Astrocyte (in vitro differentiated cells and primary cell): Measurements from ENCODE around the gene ZFR2. TPM values are rescaled to one million over a fixed set of nuclear protein-coding genes. Genes with fewer than 3 reads are reported as not detected.

ENCODE experiments used
- DNase-seq: peaks from one replicate; pipeline ENCODE4 v3.0.0-alpha.2; 2010; ENCODE audit warnings: low read depth
- FAIRE-seq: peaks from 2 replicates; lab custom pipeline; 2011; peaks lifted over from hg19 to GRCh38; lab: Jason Lieb, UNC
- H2AFZ ChIP-seq: 2 replicates; pipeline ENCODE4 v1.6.0; 2012; ENCODE audit warnings: low read depth, low read length, inconsistent platforms
- H3K27ac ChIP-seq: 2 replicates; pipeline ENCODE4 v1.5.1; 2011; ENCODE audit warnings: low read depth, low read length, inconsistent platforms
- H3K27me3 ChIP-seq: 2 replicates; pipeline ENCODE4 v1.6.0; 2011; ENCODE audit warnings: low read length, inconsistent platforms; ENCODE audit not compliant: insufficient read depth
- H3K36me3 ChIP-seq: 2 replicates; pipeline ENCODE4 v1.5.1; 2011; ENCODE audit warnings: low read length, inconsistent platforms; ENCODE audit not compliant: insufficient read depth
- H3K4me1 ChIP-seq: 2 replicates; pipeline ENCODE4 v1.5.1; 2011; ENCODE audit warnings: low read length, inconsistent platforms; ENCODE audit not compliant: insufficient read depth
- H3K4me2 ChIP-seq: 2 replicates; pipeline ENCODE4 v1.6.0; 2012; ENCODE audit warnings: low read length, inconsistent platforms
- H3K4me3 ChIP-seq: 2 replicates; pipeline ENCODE4 v1.5.1; 2011; ENCODE audit warnings: low read depth, mild to moderate bottlenecking, low read length, inconsistent platforms; ENCODE audit not compliant: insufficient read depth
- H3K79me2 ChIP-seq: 2 replicates; pipeline ENCODE4 v1.6.0; 2012; ENCODE audit warnings: mild to moderate bottlenecking, low read length, inconsistent platforms; ENCODE audit not compliant: insufficient read depth
- H3K9ac ChIP-seq: 2 replicates; pipeline ENCODE4 v1.6.0; 2012; ENCODE audit warnings: mild to moderate bottlenecking, low read length, inconsistent platforms
- H3K9me3 ChIP-seq: 2 replicates; pipeline ENCODE4 v1.5.1; 2012; ENCODE audit warnings: low read depth, mild to moderate bottlenecking, low read length, inconsistent platforms; ENCODE audit not compliant: insufficient read depth
- H4K20me1 ChIP-seq: 2 replicates; pipeline ENCODE4 v1.6.0; 2012; ENCODE audit warnings: low read length, inconsistent platforms; ENCODE audit not compliant: insufficient read depth
- H3K27ac Mint-ChIP-seq: one replicate; pipeline ENCODE4 v1.8.0; 2021; ENCODE audit warnings: mild to moderate bottlenecking, mixed read lengths; ENCODE audit not compliant: unreplicated experiment
- H3K27me3 Mint-ChIP-seq: one replicate; pipeline ENCODE4 v1.8.0; 2021; ENCODE audit warnings: low read depth, mixed read lengths; ENCODE audit not compliant: unreplicated experiment
- H3K36me3 Mint-ChIP-seq: one replicate; pipeline ENCODE4 v1.8.0; 2021; ENCODE audit warnings: low read depth, mixed read lengths; ENCODE audit not compliant: unreplicated experiment
- H3K4me1 Mint-ChIP-seq: one replicate; pipeline ENCODE4 v1.8.0; 2021; ENCODE audit warnings: low read depth, mixed read lengths; ENCODE audit not compliant: unreplicated experiment
- H3K4me3 Mint-ChIP-seq: one replicate; pipeline ENCODE4 v1.8.0; 2021; ENCODE audit warnings: mild to moderate bottlenecking, moderate library complexity, mixed read lengths; ENCODE audit not compliant: unreplicated experiment
- H3K9me3 Mint-ChIP-seq: one replicate; pipeline ENCODE4 v1.8.0; 2021; ENCODE audit warnings: mild to moderate bottlenecking, mixed read lengths; ENCODE audit not compliant: unreplicated experiment
- EZH2 ChIP-seq: IDR thresholded peaks from 2 replicates; pipeline ENCODE4 v1.6.1; 2012; ENCODE audit warnings: mild to moderate bottlenecking, low read length, inconsistent platforms; ENCODE audit not compliant: insufficient read depth
- total RNA-seq: library from RNA; stranded (reverse); gene quantifications from 2 replicates; pipeline ENCODE4 v1.2.1, GENCODE V29; 2021
- TF ChIP-seq, protein P1 (sequence below): IDR thresholded peaks from 2 replicates; pipeline ENCODE4 v1.5.1; 2011; ENCODE audit warnings: low read depth, mild to moderate bottlenecking, inconsistent platforms, low read length, moderate library complexity; ENCODE audit not compliant: insufficient read depth

ZFR2 gene
- total RNA-seq, 1 donor from 2014 or later: 2.0 TPM

DNA sequence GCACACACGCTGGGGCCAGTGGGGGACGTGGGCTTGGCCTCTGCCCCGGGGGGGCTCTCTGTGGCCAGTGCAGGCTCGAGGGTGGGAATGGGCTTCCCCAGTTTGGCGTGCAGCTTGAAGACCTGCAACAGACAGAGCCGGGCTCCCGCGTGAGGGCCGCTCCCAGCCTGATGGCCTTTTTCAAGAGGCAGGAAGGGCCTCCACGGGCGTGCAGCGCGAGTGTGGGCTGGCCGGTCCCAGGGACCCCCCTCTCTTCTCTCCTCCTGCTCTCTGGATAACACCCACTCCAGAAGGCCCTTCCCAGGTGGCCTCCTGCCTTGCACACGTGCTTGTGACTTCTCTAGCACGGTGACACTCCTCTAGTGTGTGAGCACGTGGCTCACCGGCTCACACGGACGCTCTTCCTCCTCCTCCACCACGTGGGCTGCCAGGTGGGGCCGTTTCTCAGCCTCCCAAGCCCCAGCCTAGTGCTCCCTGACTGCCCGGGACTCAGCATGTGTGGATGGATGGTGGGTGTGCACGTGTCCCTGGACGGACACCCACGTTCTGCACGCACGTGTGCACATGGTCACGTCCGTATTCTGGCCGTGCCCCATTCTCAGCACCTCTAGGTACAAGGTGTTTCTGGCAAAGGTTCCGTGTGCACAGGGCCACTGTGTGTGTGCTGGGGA, 43.4 kb downstream of the ZFR2 start:
- Histone ChIP-seq H3K27me3 (peaks cover 6% of the 10 kb centered on the region), H3K9me3 (no peaks in the 10 kb centered on the region), H3K27ac (no peak overlapping the region), H2AFZ (no peak overlapping the region), H3K4me3 (no peak overlapping the region), H3K79me2 (no peaks in the 10 kb centered on the region), H3K36me3 (no peaks in the 10 kb centered on the region), H4K20me1 (no peaks in the 10 kb centered on the region), H3K4me1 (no peaks in the 10 kb centered on the region), H3K9ac (no peak overlapping the region), H3K4me2 (no peak overlapping the region)
- H3K4me1 Mint-ChIP-seq: no peaks in the 10 kb centered on the region
- H3K9me3 Mint-ChIP-seq: no peaks in the 10 kb centered on the region
- H3K27ac Mint-ChIP-seq: no peak overlapping the region
- H3K27me3 Mint-ChIP-seq: peaks cover 33% of the 10 kb centered on the region
- FAIRE-seq (no peak), DNase-seq (no peak)
- no peak overlapping the region for H3K4me3 Mint-ChIP-seq
- TF ChIP-seq, protein P1, sequence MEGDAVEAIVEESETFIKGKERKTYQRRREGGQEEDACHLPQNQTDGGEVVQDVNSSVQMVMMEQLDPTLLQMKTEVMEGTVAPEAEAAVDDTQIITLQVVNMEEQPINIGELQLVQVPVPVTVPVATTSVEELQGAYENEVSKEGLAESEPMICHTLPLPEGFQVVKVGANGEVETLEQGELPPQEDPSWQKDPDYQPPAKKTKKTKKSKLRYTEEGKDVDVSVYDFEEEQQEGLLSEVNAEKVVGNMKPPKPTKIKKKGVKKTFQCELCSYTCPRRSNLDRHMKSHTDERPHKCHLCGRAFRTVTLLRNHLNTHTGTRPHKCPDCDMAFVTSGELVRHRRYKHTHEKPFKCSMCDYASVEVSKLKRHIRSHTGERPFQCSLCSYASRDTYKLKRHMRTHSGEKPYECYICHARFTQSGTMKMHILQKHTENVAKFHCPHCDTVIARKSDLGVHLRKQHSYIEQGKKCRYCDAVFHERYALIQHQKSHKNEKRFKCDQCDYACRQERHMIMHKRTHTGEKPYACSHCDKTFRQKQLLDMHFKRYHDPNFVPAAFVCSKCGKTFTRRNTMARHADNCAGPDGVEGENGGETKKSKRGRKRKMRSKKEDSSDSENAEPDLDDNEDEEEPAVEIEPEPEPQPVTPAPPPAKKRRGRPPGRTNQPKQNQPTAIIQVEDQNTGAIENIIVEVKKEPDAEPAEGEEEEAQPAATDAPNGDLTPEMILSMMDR: no peak
- TF ChIP-seq EZH2: no peak
- H3K36me3 Mint-ChIP-seq: peaks cover 2% of the 10 kb centered on the region

DNA sequence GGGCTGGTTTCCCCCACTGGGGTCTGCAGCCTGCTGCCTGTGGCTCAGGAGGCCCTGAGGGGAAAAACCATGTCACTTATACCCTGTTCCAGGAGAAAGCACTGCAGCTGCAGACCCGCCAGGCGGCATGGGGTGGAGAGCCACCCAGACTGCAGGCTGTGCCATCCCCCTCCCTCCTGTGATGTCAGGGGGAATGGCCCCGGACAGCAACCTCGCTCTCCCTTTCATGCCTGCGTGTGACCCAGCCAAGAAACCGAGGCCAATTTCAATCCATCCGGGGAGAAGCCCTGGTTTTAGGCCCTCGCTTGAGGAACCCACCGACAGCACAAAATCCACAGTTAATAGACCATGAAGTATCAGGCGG, 45.5 kb downstream of the ZFR2 start:
- Histone ChIP-seq H3K27me3 (peaks cover 6% of the 10 kb centered on the region), H3K4me3 (no peak overlapping the region), H3K4me1 (peaks cover 4% of the 10 kb centered on the region), H3K79me2 (no peaks in the 10 kb centered on the region), H3K27ac (no peak overlapping the region), H3K9me3 (no peaks in the 10 kb centered on the region), H3K36me3 (no peaks in the 10 kb centered on the region), H3K9ac (no peak overlapping the region), H2AFZ (no peak overlapping the region), H3K4me2 (no peak overlapping the region), H4K20me1 (no peaks in the 10 kb centered on the region)
- peaks cover 1% of the 10 kb centered on the region for H3K4me1 Mint-ChIP-seq
- no peaks in the 10 kb centered on the region for H3K9me3 Mint-ChIP-seq
- TF ChIP-seq, protein P1: no peak
- TF ChIP-seq EZH2: no peak
- DNase-seq (no peak), FAIRE-seq (no peak)
- H3K27me3 Mint-ChIP-seq: peaks cover 29% of the 10 kb centered on the region
- H3K27ac Mint-ChIP-seq: no peak overlapping the region
- no peaks in the 10 kb centered on the region for H3K36me3 Mint-ChIP-seq
- no peak overlapping the region for H3K4me3 Mint-ChIP-seq

DNA sequence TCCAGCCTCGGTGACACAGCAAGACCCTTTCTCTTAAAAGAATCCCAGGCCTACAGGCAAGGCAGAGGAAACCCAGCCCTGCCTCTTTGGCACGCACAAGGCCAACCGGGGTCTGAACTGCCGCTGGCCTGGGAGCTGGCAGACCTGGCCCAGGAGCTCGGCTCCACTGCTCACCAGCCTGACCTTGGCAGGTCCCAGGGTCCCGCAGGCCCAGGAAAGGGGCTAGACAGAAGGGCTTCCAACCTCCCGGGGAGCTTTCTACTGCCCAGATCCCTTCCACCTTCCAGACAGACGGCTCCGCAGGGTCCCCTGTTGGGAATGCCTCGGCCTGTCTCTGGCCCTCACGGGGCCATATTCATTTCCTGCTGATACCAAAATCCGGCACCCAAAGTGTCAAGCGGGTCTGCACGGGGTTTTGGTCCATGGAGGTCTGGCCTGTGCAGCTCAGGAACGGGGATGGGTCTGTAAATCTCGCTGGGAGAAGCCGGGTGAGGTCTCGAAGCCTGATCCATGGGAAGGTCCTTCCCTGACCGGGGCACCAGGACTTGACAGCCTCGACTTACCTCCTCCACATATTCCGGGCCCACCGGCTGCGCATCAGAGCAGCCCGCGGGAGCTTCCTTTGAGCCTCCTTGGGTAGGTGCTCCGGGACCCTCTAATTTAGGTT, 46.0 kb downstream of the ZFR2 start:
- Mint-ChIP-seq H3K4me3 (no peak overlapping the region), H3K36me3 (no peaks in the 10 kb centered on the region), H3K9me3 (no peaks in the 10 kb centered on the region), H3K4me1 (peaks cover 3% of the 10 kb centered on the region), H3K27ac (no peak overlapping the region), H3K27me3 (peaks cover 25% of the 10 kb centered on the region)
- Histone ChIP-seq H3K4me3 (no peak overlapping the region), H2AFZ (no peak overlapping the region), H3K4me1 (peaks cover 7% of the 10 kb centered on the region), H4K20me1 (no peaks in the 10 kb centered on the region), H3K36me3 (no peaks in the 10 kb centered on the region), H3K4me2 (no peak overlapping the region), H3K9ac (no peak overlapping the region), H3K79me2 (no peaks in the 10 kb centered on the region), H3K9me3 (no peaks in the 10 kb centered on the region), H3K27me3 (peaks cover 6% of the 10 kb centered on the region), H3K27ac (no peak overlapping the region)
- FAIRE-seq (no peak), DNase-seq (no peak)
- TF ChIP-seq EZH2: no peak
- TF ChIP-seq, protein P1: no peak
